GM21529 (cell line): Measurements from ENCODE around the gene ZKSCAN8.
A peak's percentile ranks its signal among the peaks of the same experiment; 100 is the strongest.
"Not testable (repeated sequence)": the region's sequence is repeated elsewhere in the genome, so short reads cannot be mapped to it uniquely, and the experiment has no call there.

Experiments used
- ATAC-seq: cut with Tn5 transposase; IDR thresholded peaks from one replicate; pipeline ENCODE4 v1.9.1; 2021; ENCODE audit not compliant: unreplicated experiment

ZKSCAN8 gene

GRCh38 chr6:28141500-28142329 is at the start of gene ZKSCAN8:
Gene ZKSCAN8, plus strand, starts transcription at chr6:28141883. Its CDS starts 6,525 bp downstream, at chr6:28148408.
- ATAC-seq, result peak; percentile 72

GRCh38 chr6:28102222-28102621 is 39.5 kb upstream of the ZKSCAN8 start:
- not testable (repeated sequence) for ATAC-seq

GRCh38 chr6:28102699-28103098 is 39.0 kb upstream of the ZKSCAN8 start:
- not testable (repeated sequence) for ATAC-seq

- ATAC-seq, result peak; percentile 99
Measured at GRCh38 chr6:28104392-28105244, 37.1 kb upstream of the ZKSCAN8 start.

- no peak for ATAC-seq
Measured at GRCh38 chr6:28105245-28105639, 36.4 kb upstream of the ZKSCAN8 start.

GRCh38 chr6:28107506-28107905 is 34.2 kb upstream of the ZKSCAN8 start:
- no peak for ATAC-seq

GRCh38 chr6:28111964-28112363 is 29.7 kb upstream of the ZKSCAN8 start:
- ATAC-seq, result no peak

- no peak for ATAC-seq
Measured at GRCh38 chr6:28115799-28116198, 25.9 kb upstream of the ZKSCAN8 start.

GRCh38 chr6:28117386-28118050 is 24.2 kb upstream of the ZKSCAN8 start:
- ATAC-seq, result no peak

GRCh38 chr6:28118217-28118616 is 23.5 kb upstream of the ZKSCAN8 start:
- no peak for ATAC-seq

- no peak for ATAC-seq
Measured at GRCh38 chr6:28121876-28122275, 19.8 kb upstream of the ZKSCAN8 start.

GRCh38 chr6:28122283-28122682 is 19.4 kb upstream of the ZKSCAN8 start:
- ATAC-seq, result not testable (repeated sequence)

GRCh38 chr6:28124350-28124970 is 17.2 kb upstream of the ZKSCAN8 start, which contains the start of gene ZSCAN16:
Gene ZSCAN16, plus strand, starts transcription at chr6:28124609. Its CDS starts 835 bp downstream, at chr6:28125444.
- peak; percentile 99 for ATAC-seq

GRCh38 chr6:28124971-28125353 is 16.7 kb upstream of the ZKSCAN8 start:
- ATAC-seq, result no peak

GRCh38 chr6:28125401-28125800 is 16.3 kb upstream of the ZKSCAN8 start:
- no peak for ATAC-seq

- ATAC-seq, result no peak
Measured at GRCh38 chr6:28134015-28134414, 7.7 kb upstream of the ZKSCAN8 start.

GRCh38 chr6:28134716-28135115 is 7.0 kb upstream of the ZKSCAN8 start:
- no peak for ATAC-seq

GRCh38 chr6:28135393-28135792 is 6.3 kb upstream of the ZKSCAN8 start:
- no peak for ATAC-seq

- ATAC-seq, result peak; percentile 53
Measured at GRCh38 chr6:28136585-28137504, 4.8 kb upstream of the ZKSCAN8 start.

GRCh38 chr6:28137505-28137981 is 4.1 kb upstream of the ZKSCAN8 start:
- peak; percentile 34 for ATAC-seq
